AG20443 (cell line): ENCODE results near the gene SPATA2.
"Not testable (repeated sequence)": the region's sequence is repeated elsewhere in the genome, so short reads cannot be mapped to it uniquely, and the experiment has no call there.

Experiments
- DNase-seq: peaks from one replicate; pipeline ENCODE4 v3.0.0; 2012; ENCODE audit warnings: low spot score, mixed read lengths

SPATA2 gene

DNA sequence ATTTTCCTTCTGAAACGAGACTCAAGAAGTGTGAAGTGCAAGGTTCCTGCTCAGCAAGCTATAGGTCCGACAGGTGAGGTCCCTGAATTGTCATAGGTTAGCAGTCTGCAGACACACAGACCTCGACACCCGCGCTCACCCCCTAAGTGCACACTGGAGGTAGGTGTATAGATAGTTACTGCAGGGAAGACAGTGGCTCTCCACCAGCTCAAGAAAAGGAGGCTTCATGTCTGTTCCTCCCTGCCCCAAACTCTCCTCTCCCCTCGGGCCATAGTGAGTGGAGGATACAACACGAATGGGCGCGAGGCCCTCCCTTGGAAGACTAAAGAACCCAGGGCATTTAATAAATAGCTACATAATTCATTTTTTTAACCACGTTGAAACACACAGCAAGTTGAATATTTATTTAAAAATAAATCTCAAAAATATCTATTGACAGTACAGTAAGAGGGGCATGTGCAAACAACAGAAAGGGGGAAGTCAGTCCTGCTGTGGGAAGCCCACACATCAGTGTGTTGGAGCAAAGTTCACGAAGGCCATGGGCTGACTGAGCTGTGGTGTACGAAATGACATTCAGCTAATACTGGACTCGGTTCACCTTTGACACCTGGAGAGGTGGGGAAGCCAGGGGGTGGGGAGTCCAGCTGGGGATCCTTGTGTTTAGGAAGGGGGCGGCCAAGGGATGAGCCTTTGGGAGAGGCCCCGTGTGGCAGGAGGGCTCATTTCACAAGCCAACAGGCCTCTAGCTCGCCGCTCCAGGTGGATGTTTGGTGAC lies 10.7 kb downstream of the SPATA2 start:
- DNase-seq: no peak

DNA sequence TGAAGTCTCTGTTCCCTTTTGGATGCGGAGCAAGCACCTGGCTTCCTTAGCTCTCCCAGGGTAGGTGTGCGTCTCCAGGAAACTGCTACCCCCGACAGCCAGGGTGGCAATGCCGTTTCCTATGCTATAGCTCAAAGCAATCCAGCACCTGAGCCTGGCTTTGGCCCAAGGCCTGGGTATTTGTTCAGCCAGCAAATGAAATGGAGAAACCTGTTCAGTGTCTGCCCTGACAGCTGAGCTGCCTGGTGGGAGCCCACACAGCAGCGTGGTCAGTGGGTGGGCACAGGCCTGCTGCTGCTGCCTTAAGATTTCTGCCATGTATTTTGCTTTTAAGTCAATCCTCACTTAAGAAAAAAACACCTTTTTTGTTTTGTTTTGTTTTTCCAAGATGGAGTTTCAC lies 13.7 kb downstream of the SPATA2 start:
- no peak for DNase-seq

DNA sequence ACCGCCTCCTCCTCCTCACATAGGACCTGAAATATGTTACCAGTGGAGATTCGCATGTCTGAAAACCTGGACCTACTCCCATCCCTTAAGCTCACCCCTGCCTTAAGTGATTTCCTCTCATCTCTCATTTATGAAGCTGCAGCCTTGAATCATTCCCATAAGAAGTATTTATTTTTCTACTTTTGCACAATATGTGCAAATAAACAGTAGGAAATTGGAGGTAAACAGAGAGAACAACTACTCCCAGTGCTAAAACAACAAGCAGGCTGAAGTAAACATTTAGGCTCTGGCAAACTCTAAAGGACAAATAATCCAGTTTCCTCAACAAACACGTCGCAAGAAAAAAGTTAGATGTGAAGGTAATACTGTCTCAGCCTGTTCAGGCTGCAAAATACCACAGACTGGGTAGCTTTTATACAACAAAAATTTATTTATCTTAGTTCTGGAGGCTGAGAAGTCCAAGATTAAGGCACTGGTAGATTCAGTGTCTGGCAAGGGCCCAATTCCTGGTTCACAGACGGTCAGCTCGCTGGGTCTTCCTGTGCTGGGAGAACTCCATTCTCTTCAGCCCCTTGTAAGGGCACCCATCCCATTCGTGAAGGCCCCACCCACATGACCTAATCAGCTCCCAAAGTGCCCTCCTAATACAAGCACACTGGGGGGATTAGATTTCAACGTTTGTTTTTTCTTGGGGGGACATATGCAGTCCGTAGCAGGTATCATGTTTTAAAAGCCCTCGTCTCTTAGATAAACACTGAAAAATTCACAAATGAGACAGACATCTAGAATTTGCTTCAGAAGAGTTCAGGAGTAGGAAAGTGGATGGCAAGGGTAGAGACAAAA lies 15.6 kb downstream of the SPATA2 start:
- no peak for DNase-seq

DNA sequence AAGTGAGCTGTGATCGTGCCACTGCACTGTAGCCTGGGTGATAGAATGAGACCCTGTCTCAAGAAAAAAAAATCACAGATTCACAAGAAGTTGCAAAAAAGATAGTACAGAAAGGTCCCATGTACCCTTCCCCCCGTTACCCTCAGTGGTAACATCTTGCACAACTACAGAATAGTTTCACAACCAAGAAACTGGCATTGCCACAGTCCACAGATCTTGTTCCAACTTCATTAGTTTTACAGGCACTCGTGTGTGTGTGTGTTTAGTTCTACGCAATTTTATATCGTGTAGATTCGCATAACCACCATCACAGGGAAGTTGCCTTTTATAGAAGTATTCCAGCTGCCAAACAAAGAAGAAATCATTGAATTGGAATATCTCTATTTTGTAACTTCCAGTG lies 19.1 kb downstream of the SPATA2 start:
- no peak for DNase-seq

DNA sequence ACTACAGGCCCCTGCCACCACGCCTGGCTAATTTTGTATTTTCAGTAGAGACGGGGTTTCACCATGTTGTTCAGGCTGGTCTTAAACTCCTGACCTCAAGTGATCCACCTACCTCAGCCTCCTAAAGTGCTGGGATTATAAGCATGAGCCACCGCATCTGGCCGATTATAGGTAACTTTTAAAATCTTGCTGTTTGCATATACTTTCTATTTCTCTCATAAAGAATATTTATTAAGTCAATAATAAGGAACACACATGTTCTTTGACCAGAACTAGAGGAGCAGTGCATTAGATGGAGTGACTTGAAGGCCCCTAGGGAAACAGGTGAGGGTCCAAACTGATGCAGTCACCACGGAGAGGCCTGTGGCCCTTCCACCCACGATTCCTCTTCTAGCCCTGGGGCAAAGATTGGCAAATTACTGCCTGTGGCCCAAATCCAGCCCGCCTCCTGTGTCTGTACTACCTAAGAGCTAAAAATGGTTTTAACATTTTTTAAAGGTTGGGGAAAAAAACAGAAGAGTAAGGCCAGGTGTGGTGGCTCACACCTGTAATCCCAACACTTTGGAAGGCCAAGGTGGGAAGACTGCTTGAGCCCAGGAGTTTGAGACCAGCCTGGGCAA lies 19.7 kb downstream of the SPATA2 start:
- not testable (repeated sequence) for DNase-seq

DNA sequence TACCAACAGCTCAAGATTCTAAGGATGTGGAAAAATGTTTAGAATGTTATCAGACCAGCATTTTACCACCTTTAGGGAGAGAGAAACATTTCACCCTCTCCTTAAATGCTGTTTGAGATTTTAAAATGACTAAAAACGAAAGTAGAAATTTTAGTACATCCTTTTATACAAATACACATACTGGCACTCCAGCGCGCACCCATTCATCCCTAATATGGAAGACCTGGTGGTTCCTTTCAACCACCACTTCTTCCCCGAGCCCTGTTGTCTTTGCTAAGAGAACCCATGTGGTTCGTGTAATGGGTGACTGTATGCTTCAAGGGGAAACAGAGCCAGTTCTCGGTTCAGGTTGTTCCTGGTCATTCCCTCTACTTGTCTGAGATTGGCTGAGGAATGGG lies 21.3 kb downstream of the SPATA2 start:
- no peak for DNase-seq

DNA sequence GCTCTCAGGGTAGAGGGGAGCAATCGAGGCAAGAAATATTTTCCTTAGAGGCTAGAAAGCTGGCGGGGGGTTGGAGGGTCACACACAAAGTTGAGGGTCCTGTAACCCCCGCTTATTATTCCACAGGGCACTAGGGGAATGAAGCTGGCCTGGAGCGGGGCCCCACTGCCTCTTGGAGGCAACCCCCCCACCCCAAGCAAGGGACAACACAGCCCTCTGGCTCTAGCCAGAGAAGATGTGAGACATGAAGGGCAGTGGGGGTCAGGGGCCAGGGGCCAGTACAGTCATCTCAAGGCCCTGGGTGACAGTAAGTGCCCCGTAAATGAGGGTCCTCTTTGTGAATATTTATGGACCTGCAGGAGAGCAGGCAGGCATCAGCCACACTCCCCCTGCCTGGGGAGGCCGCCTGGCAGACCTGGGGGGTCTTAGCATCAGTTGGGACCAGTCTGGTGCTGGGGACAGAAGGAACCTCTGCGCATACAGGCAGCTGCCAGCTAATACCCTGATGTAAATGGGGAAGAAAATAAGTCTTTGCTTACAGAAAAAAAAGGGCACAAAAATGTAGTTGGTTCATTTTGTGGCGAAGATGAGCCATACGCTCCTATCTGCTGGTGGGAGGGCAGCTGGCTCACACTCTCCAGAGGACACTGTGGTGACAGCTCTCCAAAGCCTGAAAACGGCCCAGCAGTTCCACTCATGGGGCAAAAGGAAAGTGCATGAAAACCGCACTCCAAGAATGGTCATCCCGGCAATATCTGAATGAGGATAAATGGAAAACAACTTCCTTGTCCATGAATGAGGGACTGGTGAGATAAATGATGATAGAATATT lies 21.9 kb downstream of the SPATA2 start:
- DNase-seq: peak; percentile 80

DNA sequence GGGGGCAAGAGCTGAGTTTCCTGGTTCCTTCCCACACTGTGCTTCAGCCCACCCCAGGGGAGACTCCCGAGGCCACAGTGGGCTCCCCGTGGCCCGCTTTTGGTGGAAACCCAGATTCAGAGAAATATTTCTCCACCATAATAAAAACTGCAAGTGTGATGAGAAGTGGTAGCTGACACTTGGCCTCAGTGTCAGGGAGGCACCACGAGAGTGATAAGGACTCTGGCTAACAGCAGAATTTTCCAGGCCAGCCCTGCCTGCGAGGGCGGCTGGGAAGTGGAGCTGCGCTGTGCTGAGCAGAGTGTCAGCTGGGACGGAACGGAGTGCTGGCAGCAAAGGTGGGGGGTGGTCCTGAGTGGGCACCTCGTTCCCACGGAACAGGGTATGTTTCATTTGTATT lies 22.5 kb downstream of the SPATA2 start:
- no peak for DNase-seq

DNA sequence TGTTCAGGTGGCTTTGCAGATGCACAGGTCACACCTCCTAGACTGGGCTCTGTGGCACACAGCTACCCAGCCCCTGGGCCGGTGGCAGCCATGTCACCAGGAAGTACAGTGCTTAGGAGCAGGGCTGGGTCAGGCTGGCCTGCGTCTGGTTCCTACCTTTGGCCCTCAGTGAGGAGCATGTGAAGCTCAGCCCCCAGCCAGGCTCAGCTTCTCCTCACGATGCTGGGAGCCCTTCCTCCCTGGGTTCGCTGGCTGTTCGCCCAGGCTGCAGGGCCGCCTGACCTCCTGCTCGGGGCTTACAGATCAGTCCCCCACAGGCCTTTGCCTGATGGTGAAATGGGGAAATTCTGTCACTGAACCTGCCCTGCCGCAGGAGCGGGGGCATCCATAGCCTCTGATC lies 23.1 kb downstream of the SPATA2 start:
- DNase-seq: no peak

DNA sequence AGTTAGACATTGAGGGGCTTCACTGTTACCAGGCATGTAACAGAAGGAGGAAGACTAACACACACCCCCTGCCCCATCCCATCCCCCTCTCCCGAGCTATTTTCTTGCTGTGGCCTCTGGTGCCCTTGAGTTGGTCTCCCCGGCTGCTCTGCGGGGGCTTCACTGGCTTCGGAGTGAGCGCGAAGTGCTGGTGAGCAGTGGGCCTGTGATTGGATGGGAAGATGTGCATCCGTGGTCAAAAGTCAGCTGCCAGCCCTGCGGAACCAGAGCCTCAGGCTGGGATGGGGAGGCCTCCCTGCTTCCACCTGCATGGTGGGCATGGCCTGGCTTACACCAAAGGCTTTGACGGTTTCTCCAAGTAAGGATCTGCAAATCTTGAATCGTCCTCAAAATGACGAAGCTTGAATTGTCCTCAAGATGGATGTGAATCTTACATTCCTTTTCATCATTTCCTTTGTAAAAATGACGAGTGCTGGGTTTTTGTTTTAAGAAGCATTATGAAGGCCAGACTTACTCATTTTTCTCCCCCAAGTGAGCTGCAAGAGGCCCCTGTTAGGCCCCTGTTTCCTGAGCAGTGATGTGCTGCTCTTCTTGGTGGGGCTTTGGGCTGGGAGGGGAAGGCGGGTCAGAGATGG lies 23.7 kb downstream of the SPATA2 start:
- DNase-seq: no peak

DNA sequence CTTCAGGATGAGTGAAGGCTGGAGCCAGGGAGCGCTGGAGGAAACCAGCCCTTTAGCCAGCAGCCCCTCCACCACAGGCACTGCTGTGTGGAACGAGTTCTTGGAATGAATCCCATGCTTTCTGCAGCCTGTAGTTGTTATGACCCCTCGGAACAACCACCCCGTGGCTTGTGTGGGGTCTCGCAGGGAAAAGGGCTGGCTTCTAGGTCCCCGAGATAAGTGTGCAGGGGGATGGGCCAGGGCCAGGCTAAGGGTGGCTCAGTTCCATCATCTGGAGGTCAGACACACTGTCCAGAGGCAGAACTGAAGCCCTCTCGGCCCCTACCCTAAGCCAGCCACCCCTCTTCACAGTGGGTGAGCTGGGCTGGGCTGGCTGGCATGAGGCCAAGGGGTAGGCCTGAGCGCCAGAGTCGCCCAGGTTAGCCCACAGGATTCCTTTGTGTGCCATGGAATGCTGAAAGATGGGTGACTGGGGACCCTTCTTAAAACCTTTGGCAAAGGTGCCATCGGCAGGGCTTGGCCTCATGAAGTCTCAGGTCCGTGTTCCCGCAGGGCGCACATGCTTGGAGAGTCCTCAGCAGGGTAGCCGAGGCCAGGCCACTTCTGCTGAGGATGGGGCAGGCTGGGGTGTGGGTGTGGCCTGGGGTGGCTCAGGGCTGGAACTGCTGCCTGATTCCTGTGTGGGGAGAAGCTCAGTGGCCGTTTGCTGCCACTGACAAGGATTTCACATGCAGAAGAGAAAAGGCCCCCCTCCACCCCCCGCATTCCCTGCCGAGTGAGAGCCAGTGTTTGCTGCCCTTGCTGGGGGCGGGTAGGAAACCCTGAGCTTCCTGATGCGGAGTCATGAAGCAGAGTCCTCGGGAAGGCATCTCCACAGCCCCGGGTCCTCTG lies 24.6 kb downstream of the SPATA2 start:
- DNase-seq: no peak

DNA sequence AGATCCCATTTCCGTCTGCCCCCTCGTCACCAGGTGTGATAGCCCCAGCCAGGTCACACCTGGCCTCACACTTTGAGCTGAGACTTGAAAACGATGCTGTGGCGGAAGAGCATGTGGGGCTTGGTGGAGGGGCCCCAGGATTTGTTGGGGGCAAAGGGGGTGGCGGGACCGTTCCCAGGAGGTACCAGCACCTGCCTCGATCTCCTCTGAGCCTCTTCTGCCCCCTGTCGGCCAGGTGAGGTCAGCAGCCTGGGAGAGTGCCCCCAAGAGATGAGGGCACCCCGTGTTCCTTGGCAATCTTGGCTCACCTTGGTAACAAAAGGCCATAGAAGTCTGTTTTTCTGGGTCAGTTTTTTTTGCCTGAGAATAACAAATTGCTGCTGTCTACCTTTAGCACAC lies 25.4 kb downstream of the SPATA2 start:
- DNase-seq: no peak

DNA sequence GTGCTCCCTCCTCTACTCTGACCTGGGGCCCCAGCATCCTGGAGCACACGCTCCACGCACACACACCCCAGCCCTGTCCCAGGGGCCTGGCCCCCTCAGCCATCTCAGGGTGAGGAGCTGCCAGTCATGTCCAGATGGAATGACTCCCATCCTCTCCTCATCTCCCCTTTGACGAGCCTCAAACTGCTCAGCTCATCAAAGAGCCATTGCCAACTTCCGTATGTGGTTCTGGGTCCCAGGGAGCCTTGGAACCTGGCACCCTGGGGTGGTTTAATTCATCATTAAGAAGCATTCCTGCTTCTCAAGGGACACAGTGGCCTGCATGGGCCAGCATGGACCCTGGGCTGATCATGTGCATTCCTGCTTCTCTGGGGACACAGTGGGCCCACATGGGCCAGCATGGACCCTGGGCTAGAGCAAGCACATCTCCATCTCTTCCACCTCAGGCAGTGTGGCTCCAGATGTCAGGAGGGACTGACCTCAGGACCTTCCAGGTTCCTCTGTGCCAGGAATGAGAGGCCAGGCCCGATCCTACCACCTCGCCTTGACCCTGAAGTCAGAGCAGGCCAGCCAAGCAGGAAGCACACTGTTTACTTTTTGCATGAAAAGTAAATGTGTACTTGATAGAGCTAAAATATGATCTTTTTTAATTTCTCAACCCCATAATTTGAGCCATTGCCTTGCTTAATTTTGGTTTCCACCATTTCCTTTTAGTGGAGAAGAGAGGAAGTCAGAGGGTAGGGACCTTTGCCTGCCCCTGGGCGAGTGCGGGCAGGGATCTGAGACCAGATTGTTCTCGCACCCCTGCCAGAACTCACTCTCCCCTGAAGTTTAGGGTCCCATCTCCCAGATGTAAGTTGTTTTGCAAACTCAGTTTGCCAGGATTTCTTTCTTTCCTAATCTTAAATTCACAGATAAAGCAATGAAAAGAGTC lies 26.1 kb downstream of the SPATA2 start:
- no peak for DNase-seq

DNA sequence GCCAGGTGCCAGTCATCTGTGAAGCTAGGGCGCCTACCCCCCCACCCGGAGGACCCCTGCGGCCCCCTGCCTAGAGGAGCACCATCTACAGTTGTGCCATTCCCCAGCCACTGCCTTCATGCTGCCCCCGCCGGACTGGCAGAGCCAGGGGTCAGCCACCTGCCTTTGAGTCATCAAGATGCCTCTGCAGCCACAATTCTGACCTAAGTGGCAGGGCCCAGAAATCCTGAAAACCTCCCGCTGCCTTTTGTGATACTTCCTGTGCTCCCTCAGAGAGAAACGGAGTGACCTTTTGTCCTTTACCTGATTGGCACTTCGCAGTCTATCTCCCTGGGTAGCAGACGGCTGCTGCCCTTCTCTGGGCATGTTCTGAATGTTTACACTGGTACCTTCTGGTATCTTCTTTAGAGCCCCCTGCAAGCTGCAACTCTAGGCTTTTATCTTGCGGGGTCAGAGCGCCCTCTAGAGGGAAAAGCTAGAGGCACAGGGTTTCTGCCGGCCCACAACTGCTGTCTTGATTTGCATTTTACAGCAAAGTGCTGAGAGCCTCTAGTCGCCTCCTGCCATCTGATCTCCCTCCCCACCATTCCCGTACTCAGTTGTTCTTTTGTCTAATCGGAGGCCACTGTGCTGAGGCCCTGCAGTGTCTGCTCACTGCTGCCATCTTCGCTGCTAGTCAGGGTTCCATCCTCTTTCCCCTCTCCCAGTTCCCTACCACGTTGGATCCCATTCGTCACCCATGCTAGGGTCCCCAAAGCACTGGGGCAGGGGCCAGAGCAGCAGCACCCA lies 26.9 kb downstream of the SPATA2 start:
- peak; percentile 81 for DNase-seq

DNA sequence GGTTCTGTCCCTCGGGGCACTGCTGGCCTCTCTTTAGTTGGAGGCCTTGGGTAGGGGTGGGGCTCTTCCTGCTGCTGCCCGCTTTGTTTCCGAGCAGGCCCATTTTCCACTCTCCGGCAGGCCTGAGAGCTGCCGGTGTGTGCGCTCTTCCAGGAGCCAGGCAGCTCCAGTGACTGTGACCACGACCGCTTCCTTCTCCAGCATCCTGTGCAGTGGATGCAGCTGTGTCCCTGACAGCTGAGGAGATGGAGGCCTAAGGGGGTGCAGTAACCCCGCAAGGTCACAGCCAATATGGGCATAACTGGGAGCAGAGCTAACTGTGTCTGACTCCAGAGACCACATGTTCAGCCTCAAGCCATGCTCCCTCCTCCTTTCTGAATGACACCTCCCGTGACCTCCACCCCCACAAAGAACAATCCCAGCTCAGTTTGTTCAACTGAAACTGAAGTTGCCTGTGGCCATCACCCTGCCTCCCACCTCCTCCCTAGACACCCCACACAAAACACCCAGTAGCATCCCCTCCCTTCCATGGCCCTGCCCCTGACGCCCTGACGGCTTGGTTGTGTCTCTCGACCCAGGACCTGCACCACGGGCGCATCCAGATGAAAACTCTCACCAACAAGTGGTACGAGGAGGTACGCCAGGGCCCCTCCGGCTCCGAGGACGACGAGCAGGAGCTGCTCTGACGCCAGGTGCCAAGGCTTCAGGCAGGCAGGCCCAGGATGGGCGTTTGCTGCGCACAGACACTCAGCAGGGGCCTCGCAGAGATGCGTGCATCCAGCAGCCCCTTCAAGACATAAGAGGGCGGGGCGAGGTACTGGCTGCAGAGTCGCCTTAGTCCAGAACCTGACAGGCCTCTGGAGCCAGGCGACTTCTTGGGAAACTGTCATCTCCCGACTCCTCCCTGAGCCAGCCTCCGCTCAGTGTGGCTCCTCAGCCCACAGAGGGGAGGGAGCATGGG lies 27.8 kb downstream of the SPATA2 start:
- no peak for DNase-seq

DNA sequence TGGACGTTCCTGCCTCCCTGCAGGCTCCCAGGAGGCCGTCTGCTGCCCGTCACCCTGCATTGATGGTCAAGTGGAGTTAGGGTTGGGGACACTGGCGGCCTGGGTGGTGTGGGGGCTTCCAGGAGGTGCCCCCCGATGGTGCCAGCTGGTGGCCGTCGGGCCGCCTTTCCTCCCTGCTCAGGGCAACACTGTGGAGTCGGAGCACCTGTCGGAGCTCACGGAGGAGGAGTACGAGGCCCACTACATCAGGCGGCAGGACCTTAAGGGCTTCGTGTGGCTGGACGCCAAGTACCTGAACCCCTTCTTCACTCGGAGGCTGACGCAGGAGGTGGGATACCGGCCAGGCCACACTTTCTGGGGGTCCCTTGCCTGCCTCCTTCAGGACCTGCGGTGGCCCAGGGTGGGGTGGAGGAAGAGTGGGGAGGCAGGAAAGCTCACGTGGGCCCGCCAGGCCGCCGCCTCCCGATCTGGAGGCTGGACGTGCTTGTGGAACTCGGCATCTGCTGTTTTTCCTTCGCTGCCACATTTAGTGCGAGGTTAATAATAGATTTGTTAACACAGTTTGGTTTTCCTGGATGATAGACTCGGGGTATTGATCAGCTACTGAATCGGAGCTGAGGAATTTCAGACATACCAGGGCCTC lies 28.6 kb downstream of the SPATA2 start:
- no peak for DNase-seq
